IMR-90 (cell line): Measurements from ENCODE around the gene RNF224. TPM values are rescaled to one million over a fixed set of nuclear protein-coding genes. Genes with fewer than 3 reads are reported as not detected.

Experiments
- ATAC-seq: fragments of 200-7000 bp; cut with Tn5 transposase; 2 replicates; pipeline ENCODE4 v1.9.1; 2020; ENCODE audit warnings: low read depth, mild to moderate bottlenecking, moderate library complexity
- BruUV-seq: library from RNA; stranded (reverse); fragments of 400-500 nt; replicated peaks from 2 replicates; lab custom pipeline; 2021; lab: Mats Ljungman, UMichigan
- CTCF ChIA-PET: fragments of 300-600 bp; formaldehyde crosslinking; extraction: SDS; loops from one replicate; lab custom pipeline; 2021; ENCODE audit warnings: antibody characterized with exemption; lab: Yijun Ruan, JAX
- POLR2A ChIA-PET: fragments of 300-600 bp; sonication (Branson Sonifier 250); formaldehyde crosslinking; loops from one replicate; lab custom pipeline; 2022; ENCODE audit warnings: antibody characterized with exemption; ENCODE audit not compliant: unreplicated experiment; lab: Charles Lee
- DNase-seq: peaks from one replicate; pipeline ENCODE4 v3.0.0; 2013
- H2AFZ ChIP-seq: replicated peaks from 2 replicates; pipeline ENCODE3; 2013; ENCODE audit warnings: low read length, mild to moderate bottlenecking; ENCODE audit not compliant: poor library complexity
- H2AK5ac ChIP-seq: 2 replicates; pipeline ENCODE4 v1.6.1; 2013; ENCODE audit warnings: low read depth, low read length, inconsistent platforms
- H2AK9ac ChIP-seq: replicated peaks from 2 replicates; pipeline ENCODE3; 2013; ENCODE audit warnings: mild to moderate bottlenecking, low read depth, low read length, moderate library complexity; ENCODE audit not compliant: poor library complexity
- H2BK120ac ChIP-seq: 2 replicates; pipeline ENCODE4 v1.6.1; 2013; ENCODE audit warnings: low read depth, low read length, inconsistent platforms
- H2BK15ac ChIP-seq: 3 replicates; pipeline ENCODE4 v1.6.1; 2013; ENCODE audit warnings: low read depth, low read length, inconsistent platforms
- H2BK20ac ChIP-seq: 2 replicates; pipeline ENCODE4 v1.6.1; 2013; ENCODE audit warnings: low read depth, mild to moderate bottlenecking, inconsistent platforms, low read length, moderate library complexity
- H2BK5ac ChIP-seq: 2 replicates; pipeline ENCODE4 v1.6.1; 2013; ENCODE audit warnings: mild to moderate bottlenecking, low read depth, low read length, inconsistent platforms; ENCODE audit not compliant: poor library complexity, severe bottlenecking
- H3K14ac ChIP-seq: replicated peaks from 2 replicates; pipeline ENCODE4 v1.6.1; 2013; ENCODE audit warnings: low read depth, low read length, inconsistent platforms
- H3K18ac ChIP-seq: 2 replicates; pipeline ENCODE4 v1.6.1; 2013; ENCODE audit warnings: low read depth, low read length, control low read depth
- H3K23ac ChIP-seq: 2 replicates; pipeline ENCODE4 v1.6.1; 2013; ENCODE audit warnings: low read depth, low read length, inconsistent platforms
- H3K27ac ChIP-seq: 2 replicates; pipeline ENCODE4 v1.5.1; 2013; ENCODE audit warnings: mild to moderate bottlenecking, control low read depth, low read length; ENCODE audit not compliant: insufficient read depth
- H3K27me3 ChIP-seq: 2 replicates; pipeline ENCODE4 v1.6.1; 2013; ENCODE audit warnings: low read length; ENCODE audit not compliant: control insufficient read depth, insufficient read depth
- H3K36me3 ChIP-seq: 2 replicates; pipeline ENCODE4 v1.6.1; 2013; ENCODE audit warnings: low read length, mixed read lengths; ENCODE audit not compliant: control insufficient read depth, insufficient read depth
- H3K4ac ChIP-seq: 2 replicates; pipeline ENCODE4 v1.6.1; 2013; ENCODE audit warnings: low read depth, low read length, inconsistent platforms
- H3K4me1 ChIP-seq: 2 replicates; pipeline ENCODE4 v1.6.1; 2013; ENCODE audit warnings: low read length, mixed read lengths; ENCODE audit not compliant: control insufficient read depth, insufficient read depth
- H3K4me2 ChIP-seq: 2 replicates; pipeline ENCODE4 v1.6.1; 2013; ENCODE audit warnings: low read depth, mild to moderate bottlenecking, control low read depth, low read length, moderate library complexity
- H3K4me3 ChIP-seq: 2 replicates; pipeline ENCODE4 v1.5.1; 2013; ENCODE audit warnings: low read depth, mild to moderate bottlenecking, control low read depth, low read length, moderate library complexity; ENCODE audit not compliant: insufficient read depth
- H3K56ac ChIP-seq: 2 replicates; pipeline ENCODE4 v1.6.1; 2013; ENCODE audit warnings: low read length, inconsistent platforms; ENCODE audit not compliant: insufficient read depth; ENCODE audit errors: extremely low read depth
- H3K79me1 ChIP-seq, 2 experiments: 2 replicates each; pipeline ENCODE4 v1.6.1; 2013; ENCODE audit warnings: low read length in 2 of 2, inconsistent platforms in 1 of 2, low read depth in 1 of 2
- H3K9ac ChIP-seq: 2 replicates; pipeline ENCODE4 v1.6.1; 2013; ENCODE audit warnings: low read depth, low read length, control low read depth
- H3K9me1 ChIP-seq: 2 replicates; pipeline ENCODE4 v1.6.1; 2013; ENCODE audit warnings: low read length, inconsistent platforms; ENCODE audit not compliant: insufficient read depth
- H3K9me3 ChIP-seq: 2 replicates; pipeline ENCODE4 v1.6.1; 2013; ENCODE audit warnings: low read length; ENCODE audit not compliant: control insufficient read depth, insufficient read depth
- H4K20me1 ChIP-seq: 2 replicates; pipeline ENCODE4 v1.6.1; 2013; ENCODE audit warnings: low read length, inconsistent platforms; ENCODE audit not compliant: insufficient read depth
- H4K5ac ChIP-seq: 2 replicates; pipeline ENCODE4 v1.6.1; 2013; ENCODE audit warnings: mild to moderate bottlenecking, low read depth, low read length, control low read depth
- H4K8ac ChIP-seq, 2 experiments: 2 replicates each; pipeline ENCODE4 v1.6.1; 2013; ENCODE audit warnings: low read depth in 2 of 2, low read length in 2 of 2, control low read depth in 1 of 2, inconsistent platforms in 1 of 2
- H4K91ac ChIP-seq: 2 replicates; pipeline ENCODE4 v1.6.1; 2013; ENCODE audit warnings: low read depth, low read length, inconsistent platforms; ENCODE audit not compliant: insufficient read depth
- BHLHE40 ChIP-seq: fragments of 150-350 bp; IDR thresholded peaks from 2 replicates; pipeline ENCODE4 v1.6.1; 2016; ENCODE audit warnings: mild to moderate bottlenecking, low read depth, low read length
- MAFK ChIP-seq: IDR thresholded peaks from 2 replicates; pipeline ENCODE4 v1.6.1; 2012; ENCODE audit warnings: low read depth, low read length, improper control_type of control experiment
- NFE2L2 ChIP-seq: fragments of 150-350 bp; IDR thresholded peaks from 2 replicates; pipeline ENCODE4 v1.6.1; 2016; ENCODE audit warnings: low read depth, mild to moderate bottlenecking, low read length
- POLR2A ChIP-seq: IDR thresholded peaks from 2 replicates; pipeline ENCODE4 v1.6.1; 2012; ENCODE audit warnings: mild to moderate bottlenecking, low read depth, low read length
- RAD21 ChIP-seq: IDR thresholded peaks from 2 replicates; pipeline ENCODE4 v1.6.1; 2012; ENCODE audit warnings: low read length, improper control_type of control experiment
- WGBS, 2 experiments: methylation state at CpG; one replicate each; pipeline versions ENCODE4 v1.1.5 to v1.1.7; 2013; ENCODE audit warnings: missing lambda C conversion rate in 2 of 2; ENCODE audit not compliant: insufficient read length in 1 of 2; ENCODE audit errors: extremely low coverage in 2 of 2; 5-methylcytosine and 5-hydroxymethylcytosine counted together
- dilution Hi-C: fragments of 300-500 bp; cut with HindIII; formaldehyde crosslinking; loops from one replicate; pipeline ENCODE4 v1.14.3; 2018; ENCODE audit warnings: low sequenced_read_pairs; ENCODE audit not compliant: unreplicated experiment
- in situ Hi-C: fragments of 300-500 bp; cut with MboI; formaldehyde crosslinking; loops from 3 replicates; pipeline ENCODE4 v1.14.3; 2019; ENCODE audit warnings: low sequenced_read_pairs, inconsistent platforms, mixed read lengths
- intact Hi-C: fragments of 100-400 bp; cut with micrococcal nuclease; formaldehyde crosslinking; loops from 2 replicates; pipeline ENCODE4 v1.10.0; 2022
- polyA plus RNA-seq, 3 experiments: library from polyadenylated mRNA; depleted of rRNA; stranded (reverse); fragments of >200 nt; gene quantifications; 2 replicates each; pipeline ENCODE4 v1.2.3, GENCODE V29; 2012; ENCODE audit warnings: low replicate concordance in 1 of 3
- total RNA-seq: library from RNA; depleted of rRNA; stranded (reverse); fragments of >200 nt; gene quantifications from 2 replicates; pipeline ENCODE4 v1.2.3, GENCODE V29; 2012

Gene RNF224
- total and polyA plus RNA-seq, 2 of the 4 experiments (the other 2 are of a cell fraction): not detected

- Histone ChIP-seq H3K4me3 (no peak overlapping the region), H3K9me1 (no peaks in the 10 kb centered on the region), H3K4ac (no peak overlapping the region), H4K8ac (no peak overlapping the region), H3K14ac (no peak overlapping the region), H4K91ac (no peak overlapping the region), H3K9me3 (no peaks in the 10 kb centered on the region), H3K27ac (no peak overlapping the region), H2AK9ac (no peak overlapping the region), H2BK15ac (no peak overlapping the region), H3K79me1 (no peaks in the 10 kb centered on the region), H2BK20ac (no peak overlapping the region), H3K23ac (no peak overlapping the region), H3K56ac (no peak overlapping the region), H2BK120ac (no peak overlapping the region), H2BK5ac (no peak overlapping the region), H4K20me1 (no peaks in the 10 kb centered on the region), H4K5ac (no peak overlapping the region), H3K36me3 (no peaks in the 10 kb centered on the region), H2AFZ (no peak overlapping the region), H3K27me3 (peaks cover 1% of the 10 kb centered on the region; the same call in 1 of the 2 replicates), H3K4me1 (peaks cover 2% of the 10 kb centered on the region; the same call in 1 of the 2 replicates), H3K18ac (no peak overlapping the region), H2AK5ac (no peak overlapping the region), H3K4me2 (no peak overlapping the region), H3K9ac (no peak overlapping the region)
- intact Hi-C loops (no loop called here), in situ Hi-C loops (loop anchor here (5.0 kb wide), 1 partner anchor 107 kb away; no protein-coding TSS in a partner anchor), dilution Hi-C loops (no loop called here)
- POLR2A ChIA-PET: interaction anchor here (0.7 kb wide), 1 partner anchor 113 kb away, joined by 12 read pairs; no protein-coding TSS in a partner anchor
- WGBS, 2 experiments: 73% methylated on average over 3 of the region's 27 CpGs; no CpG with 5 or more reads in 1 of the 2 experiments
- BruUV-seq: no TSS peak
- no peak for DNase-seq
- no peak for ATAC-seq
- TF ChIP-seq MAFK (no peak), BHLHE40 (no peak), POLR2A (no peak), RAD21 (no peak), NFE2L2 (no peak)
- CTCF ChIA-PET: no interaction called here
These were observed 1.9 kb downstream of the RNF224 start for GRCh38 chr9:137228968-137229896.
